ENCODE measurements around the gene TNRC18.

GRCh38 chr7:5388905-5389433 lies 34.7 kb downstream of the TNRC18 start:
- TF ChIP-seq CTCF (IDR thresholded peaks at IDR 0.05) (no peak), POLR2A (IDR thresholded peaks at IDR 0.05) (no peak)
